ENCODE data around the gene RPP25. TPM values are rescaled to one million over a fixed set of nuclear protein-coding genes. Genes with fewer than 3 reads are reported as not detected.

The RPP25 gene
- total RNA-seq, 4 donors from 2014 or later: 5.8 to 12.5 (median 12.3) TPM

- Histone ChIP-seq H3K9me3 (no peaks in the 10 kb centered on the region), H3K4me1 (peaks cover 47 to 87% (median 48%) of the 10 kb centered on the region in 3 donors), H3K27ac (peak overlapping the region in 2 of 4 donors; percentile 6 to 23), H3K27me3 (peaks cover 0 to 26% (median 0%) of the 10 kb centered on the region in 4 donors), H3K36me3 (no peaks in the 10 kb centered on the region), H3K4me3 (peak overlapping the region in 2 of 4 donors; percentile 67 to 88)
- DNase-seq: no peak
- TF ChIP-seq POLR2A (IDR thresholded peaks at IDR 0.05): no peak
- TF ChIP-seq CTCF (IDR thresholded peaks at IDR 0.05): no peak
- intact Hi-C loops (cut with DNase I): loop anchor here (5.0 kb wide), 1 partner anchor 182 kb away; no protein-coding TSS in a partner anchor
Measured at GRCh38 chr15:74954515-74954914, 2.1 kb downstream of the RPP25 start.

GRCh38 chr15:74951006-74951405, 5.6 kb downstream of the RPP25 start:
- no peaks in the 10 kb centered on the region for H3K27me3 ChIP-seq
- no peak for TF ChIP-seq CTCF (IDR thresholded peaks at IDR 0.05)
- no peak for TF ChIP-seq POLR2A (IDR thresholded peaks at IDR 0.05)
- intact Hi-C loops (cut with DNase I): loop anchor here (5.0 kb wide), 1 partner anchor 179 kb away; no protein-coding TSS in a partner anchor
- H3K4me3 ChIP-seq: no peak overlapping the region
- no peak overlapping the region for H3K27ac ChIP-seq
- peaks cover 20 to 52% (median 29%) of the 10 kb centered on the region in 3 donors for H3K4me1 ChIP-seq
- no peaks in the 10 kb centered on the region for H3K36me3 ChIP-seq
- no peaks in the 10 kb centered on the region for H3K9me3 ChIP-seq
- WGBS, 2 donors: 56 to 62% methylated on average over 3 of the region's 3 CpGs
- DNase-seq: no peak

GRCh38 chr15:74950078-74950908, 6.3 kb downstream of the RPP25 start:
- H3K27ac ChIP-seq: no peak overlapping the region
- peaks cover 13 to 45% (median 21%) of the 10 kb centered on the region in 3 donors for H3K4me1 ChIP-seq
- intact Hi-C loops (cut with DNase I): loop anchor here (5.0 kb wide), 1 partner anchor 178 kb away; no protein-coding TSS in a partner anchor
- H3K4me3 ChIP-seq: no peak overlapping the region
- no peaks in the 10 kb centered on the region for H3K36me3 ChIP-seq
- H3K27me3 ChIP-seq: no peaks in the 10 kb centered on the region
- WGBS, 2 donors: 43 to 56% methylated on average over 2 to 6 of the region's 7 CpGs
- no peak for DNase-seq
- H3K9me3 ChIP-seq: no peaks in the 10 kb centered on the region
- TF ChIP-seq POLR2A (IDR thresholded peaks at IDR 0.05) (no peak), CTCF (IDR thresholded peaks at IDR 0.05) (peak; percentile 76 to 98 (median 98))

- WGBS, 2 donors: 0 to 1% methylated on average over 9 to 35 of the region's 85 CpGs
- H3K9me3 ChIP-seq: no peaks in the 10 kb centered on the region
- DNase-seq: peak; percentile 82
- H3K36me3 ChIP-seq: no peaks in the 10 kb centered on the region
- intact Hi-C loops (cut with DNase I): no loop called here
- H3K27me3 ChIP-seq: no peaks in the 10 kb centered on the region
- H3K27ac ChIP-seq: peak within 1 kb of the TSS; percentile 96 to 98 (median 98)
- peaks cover 3 to 39% (median 21%) of the 10 kb centered on the region in 3 donors for H3K4me1 ChIP-seq
- peak within 1 kb of the TSS; percentile 76 to 99 (median 87) for H3K4me3 ChIP-seq
- TF ChIP-seq POLR2A (IDR thresholded peaks at IDR 0.05) (peak in 2 of 4 donors; percentile 78 to 85), CTCF (IDR thresholded peaks at IDR 0.05) (peak in 1 of 6 experiments; percentile 51)
Measured at GRCh38 chr15:74937590-74938371, 18.8 kb downstream of the RPP25 start, which contains the start of gene COX5A. Gene COX5A, minus strand, starts transcription at chr15:74938073. Its CDS starts 59 bp downstream, at chr15:74938014.

Measured in esophagus squamous epithelium (tissue), 5 donors.